GM19455 (cell line): Measurements from ENCODE around the gene DNAJC30.

Experiments
- ATAC-seq: cut with Tn5 transposase; IDR thresholded peaks from one replicate; pipeline ENCODE4 v1.9.1; 2021; ENCODE audit not compliant: unreplicated experiment

Gene DNAJC30

GRCh38 chr7:73649576-73649975 is 33.7 kb downstream of the DNAJC30 start:
- no peak for ATAC-seq

GRCh38 chr7:73648593-73649332 is 34.5 kb downstream of the DNAJC30 start:
- no peak for ATAC-seq

- ATAC-seq, result no peak
These were observed 35.3 kb downstream of the DNAJC30 start for GRCh38 chr7:73647725-73648592.

GRCh38 chr7:73646785-73647724 is 36.2 kb downstream of the DNAJC30 start:
- ATAC-seq, result no peak

GRCh38 chr7:73645643-73646174 is 37.5 kb downstream of the DNAJC30 start:
- ATAC-seq, result no peak

GRCh38 chr7:73644688-73645286 is 38.5 kb downstream of the DNAJC30 start:
- no peak for ATAC-seq

GRCh38 chr7:73642834-73643233 is 40.4 kb downstream of the DNAJC30 start:
- no peak for ATAC-seq

- ATAC-seq, result no peak
These were observed 44.3 kb downstream of the DNAJC30 start for GRCh38 chr7:73638911-73639310.

GRCh38 chr7:73635428-73636200 is 47.6 kb downstream of the DNAJC30 start:
- ATAC-seq, result no peak

- no peak for ATAC-seq
These were observed 49.4 kb downstream of the DNAJC30 start for GRCh38 chr7:73633844-73634243.

GRCh38 chr7:73633323-73633722 is 49.9 kb downstream of the DNAJC30 start:
- ATAC-seq, result no peak

GRCh38 chr7:73631558-73631957 is 51.7 kb downstream of the DNAJC30 start:
- ATAC-seq, result no peak
